Gastrocnemius medialis (tissue), 4 donors: ENCODE results near the gene HSPB7. TPM values are rescaled to one million over a fixed set of nuclear protein-coding genes. Genes with fewer than 3 reads are reported as not detected.
"Not testable (repeated sequence)": the region's sequence is repeated elsewhere in the genome, so short reads cannot be mapped to it uniquely, and the experiment has no call there.

Experiments used
- ATAC-seq, 2 donors: fragments of 150-250 bp; one replicate each; pipeline ENCODE4 v1.9.1; 2016
- DNase-seq, 2 donors: peaks; one replicate each; pipeline ENCODE4 v3.0.0-alpha.2; 2019
- H3K27ac ChIP-seq, 4 donors: fragments of 200-600 bp; sonication (generic); 1 replicate in 1 of 4; 2 replicates in 3 of 4; pipeline ENCODE4 v1.5.1; 2016 to 2018; ENCODE audit warnings: mild to moderate bottlenecking in 2 of 4, moderate library complexity in 1 of 4
- H3K27me3 ChIP-seq, 3 donors: fragments of 200-600 bp; sonication (generic) in 2 of 3; 1 replicate in 1 of 3; 2 replicates in 2 of 3; pipeline versions ENCODE4 v1.5.1 to v1.6.0; 2016 to 2019; ENCODE audit warnings: mild to moderate bottlenecking in 1 of 3, moderate library complexity in 1 of 3
- H3K36me3 ChIP-seq, 2 donors: fragments of 200-600 bp; sonication (generic) in 1 of 2; one replicate each; pipeline ENCODE4 v1.5.1; 2017 to 2018
- H3K4me1 ChIP-seq, 2 donors: fragments of 200-600 bp; sonication (generic) in 1 of 2; one replicate each; pipeline ENCODE4 v1.5.1; 2016 to 2017; ENCODE audit warnings: mild to moderate bottlenecking in 2 of 2
- H3K4me3 ChIP-seq, 4 donors: fragments of 200-600 bp; sonication (generic) in 3 of 4; 1 replicate in 1 of 4; 2 replicates in 3 of 4; pipeline ENCODE4 v1.5.1; 2016 to 2019; ENCODE audit warnings: mild to moderate bottlenecking in 2 of 4
- H3K9me3 ChIP-seq, 3 donors: fragments of 200-600 bp; sonication (generic) in 2 of 3; 1 replicate in 1 of 3; 2 replicates in 2 of 3; pipeline ENCODE4 v1.5.1; 2016 to 2019
- CTCF ChIP-seq, 5 experiments: fragments of 450-650 bp in 3 of 5; fragments of 200-600 bp in 2 of 5; sonication (generic) in 2 of 5; IDR thresholded peaks in 4 of 5; conservative IDR thresholded peaks in 1 of 5; 1 replicate in 4 of 5; 2 replicates in 1 of 5; pipeline ENCODE4 v1.5.1; 2016 to 2019; ENCODE audit warnings: antibody characterized with exemption in 5 of 5, mild to moderate bottlenecking in 3 of 5, moderate library complexity in 3 of 5
- POLR2A ChIP-seq, 2 donors: fragments of 450-650 bp; IDR thresholded peaks; one replicate each; pipeline ENCODE4 v1.6.1; 2017; ENCODE audit warnings: antibody characterized with exemption in 2 of 2, mild to moderate bottlenecking in 2 of 2, moderate library complexity in 2 of 2
- in situ Hi-C, 4 donors: fragments of 200-750 bp; cut with MboI; loops; one replicate each; pipeline versions ENCODE4 v1.15.0 to v1.8.0; 2017; ENCODE audit warnings: low sequenced_read_pairs in 4 of 4
- intact Hi-C: fragments of 100-400 bp; cut with DNase I; formaldehyde crosslinking; loops from one replicate; pipeline ENCODE4 v1.15.1; 2023; ENCODE audit warnings: low total_unique reads
- total RNA-seq, 4 donors: library from RNA; depleted of rRNA; stranded (reverse); fragments of >200 nt; gene quantifications; one replicate each; pipeline versions ENCODE4 v1.1.0 to v1.2.3, GENCODE V29; 2016

Gene HSPB7
- total RNA-seq, 4 donors from 2014 or later = 355 to 1,466 (median 716) TPM

DNA sequence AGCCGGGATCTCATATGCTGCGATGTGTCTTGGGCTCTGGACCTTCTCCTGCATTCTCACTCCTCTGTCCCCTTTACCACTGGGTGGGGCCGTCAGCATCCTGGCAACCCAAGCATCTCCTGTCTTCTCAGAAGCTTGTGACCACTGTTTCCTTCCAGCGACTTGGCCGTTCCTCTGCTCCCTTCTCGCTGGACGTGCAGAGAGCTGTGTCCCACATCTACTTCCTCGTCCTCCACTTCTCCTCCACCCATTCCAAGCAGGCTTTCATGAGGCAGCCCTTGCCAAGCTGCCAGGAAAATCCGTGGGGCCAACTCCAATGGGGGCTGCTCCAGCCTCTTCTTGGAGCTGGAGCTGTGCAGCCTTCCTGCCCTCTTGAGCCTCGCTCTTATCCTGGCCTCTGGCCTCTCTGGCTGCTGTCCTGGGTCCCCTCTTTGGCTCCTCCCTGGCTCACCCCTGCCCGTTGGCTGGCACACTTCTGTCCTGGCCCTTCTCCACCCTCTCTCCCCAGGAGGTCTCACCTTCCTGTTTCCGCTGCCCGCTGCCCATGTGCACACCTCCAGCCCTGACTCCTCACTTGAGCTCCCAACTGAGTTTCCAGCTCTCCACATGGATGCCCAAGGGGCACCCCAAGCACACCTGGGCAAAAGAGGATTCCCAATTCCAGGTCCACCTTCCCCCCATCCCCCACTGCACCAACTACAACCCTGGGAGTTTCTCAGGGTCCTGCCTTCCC lies 46.9 kb upstream of the HSPB7 start:
- intact Hi-C loops (no loop called here), in situ Hi-C loops (loop anchor here in 1 of 4 donors (25.0 kb wide), 1 partner anchor 252 kb away; the partner anchor contains the start of gene UQCRHL)
- Histone ChIP-seq H3K4me1 (peaks cover 12 to 14% of the 10 kb centered on the region in 2 donors), H3K27ac (no peak overlapping the region), H3K4me3 (no peak overlapping the region), H3K27me3 (no peaks in the 10 kb centered on the region), H3K36me3 (no peaks in the 10 kb centered on the region), H3K9me3 (no peaks in the 10 kb centered on the region)
- ATAC-seq = no peak
- no peak for DNase-seq
- TF ChIP-seq CTCF (IDR thresholded peaks at IDR 0.05 in 4 of 5, conservative IDR thresholded peaks at IDR 0.05 in 1 of 5) = no peak
- no peak for TF ChIP-seq POLR2A (IDR thresholded peaks at IDR 0.05)

DNA sequence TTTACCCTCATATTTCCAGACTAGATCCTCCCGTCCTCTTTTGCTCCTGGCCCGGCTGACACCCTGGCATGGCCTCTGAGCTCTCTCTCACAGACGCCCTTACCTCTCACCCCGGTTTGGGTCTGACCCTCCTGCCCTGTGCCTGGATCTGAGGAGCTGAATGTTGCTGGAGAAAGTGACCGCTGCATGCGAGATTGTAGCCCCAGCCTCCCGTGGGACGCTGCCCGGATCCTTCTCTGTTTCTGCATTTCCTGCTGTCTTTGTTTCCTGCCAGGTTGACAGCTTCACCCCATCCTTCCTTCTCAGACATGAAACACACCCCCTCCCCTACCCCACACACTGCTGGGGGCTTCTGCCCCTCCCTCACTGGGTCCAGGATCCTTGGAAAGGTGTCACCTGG lies 46.1 kb upstream of the HSPB7 start:
- intact Hi-C loops = no loop called here
- no peaks in the 10 kb centered on the region for H3K27me3 ChIP-seq

GRCh38 chr1:16063226-16063829 lies 45.5 kb upstream of the HSPB7 start:
- Histone ChIP-seq H3K4me1 (peaks cover 10% of the 10 kb centered on the region in 2 donors), H3K4me3 (no peak overlapping the region), H3K36me3 (no peaks in the 10 kb centered on the region), H3K27me3 (no peaks in the 10 kb centered on the region), H3K27ac (no peak overlapping the region), H3K9me3 (no peaks in the 10 kb centered on the region)
- TF ChIP-seq CTCF (IDR thresholded peaks at IDR 0.05 in 4 of 5, conservative IDR thresholded peaks at IDR 0.05 in 1 of 5) (no peak), POLR2A (IDR thresholded peaks at IDR 0.05) (no peak)
- intact Hi-C loops (no loop called here), in situ Hi-C loops (loop anchor here in 1 of 4 donors (25.0 kb wide), 1 partner anchor 251 kb away; the partner anchor contains the start of gene UQCRHL)
- ATAC-seq (no peak), DNase-seq (no peak)

More for the DNA sequence above, 46.1 kb upstream of the HSPB7 start:
- in situ Hi-C loops = loop anchor here in 1 of 4 donors (25.0 kb wide), 1 partner anchor 252 kb away; the partner anchor contains the start of gene UQCRHL
- Histone ChIP-seq H3K27ac (no peak overlapping the region), H3K36me3 (no peaks in the 10 kb centered on the region), H3K4me1 (peaks cover 12 to 14% of the 10 kb centered on the region in 2 donors), H3K4me3 (no peak overlapping the region), H3K9me3 (no peaks in the 10 kb centered on the region)
- ATAC-seq = no peak
- TF ChIP-seq CTCF (IDR thresholded peaks at IDR 0.05 in 4 of 5, conservative IDR thresholded peaks at IDR 0.05 in 1 of 5) (no peak), POLR2A (IDR thresholded peaks at IDR 0.05) (no peak)
- no peak for DNase-seq

GRCh38 chr1:16062687-16063075 lies 44.8 kb upstream of the HSPB7 start:
- ATAC-seq, H3K27ac ChIP-seq, DNase-seq, H3K4me3 ChIP-seq, H3K9me3 ChIP-seq, H3K27me3 ChIP-seq, H3K36me3 ChIP-seq, H3K4me1 ChIP-seq, intact Hi-C loops: not testable (repeated sequence)
- in situ Hi-C loops = loop anchor here in 1 of 4 donors (25.0 kb wide), 1 partner anchor 250 kb away; the partner anchor contains the start of gene UQCRHL

DNA sequence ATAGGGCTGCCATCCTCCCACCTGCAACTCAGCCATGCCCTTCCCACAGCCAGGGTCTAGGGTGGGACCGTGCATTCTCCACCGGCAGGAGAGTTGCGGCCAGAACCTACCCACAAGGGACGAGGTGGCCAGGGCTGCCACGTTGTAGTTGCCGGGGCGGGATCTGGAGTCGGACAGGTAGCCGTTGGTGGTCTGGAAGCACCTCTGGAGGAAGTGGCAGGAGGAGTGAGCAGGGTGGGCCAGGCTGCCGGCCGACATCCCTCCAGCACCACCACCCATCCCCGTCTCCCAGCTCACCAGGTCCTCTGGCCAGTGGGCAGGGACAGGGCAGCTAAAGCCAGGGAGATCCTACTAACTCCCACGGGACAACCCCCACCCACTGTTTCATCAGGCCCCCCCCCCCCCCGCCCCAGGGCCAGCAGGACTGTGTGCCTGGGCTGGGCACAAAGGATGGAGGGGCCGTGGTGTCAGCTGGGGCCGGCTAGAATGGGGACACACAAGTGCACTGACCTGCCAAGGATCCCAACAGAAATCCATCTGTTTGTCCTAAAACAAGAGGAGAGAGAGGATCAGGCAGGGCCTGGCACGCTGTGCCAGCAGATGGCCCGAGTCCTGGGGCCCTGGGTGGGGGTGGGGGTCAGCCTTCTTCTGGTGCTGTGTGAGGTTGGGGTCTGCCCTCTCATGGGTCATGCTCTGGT lies 44.3 kb upstream of the HSPB7 start:
- DNase-seq, H3K4me3 ChIP-seq, intact Hi-C loops, H3K27ac ChIP-seq, ATAC-seq, H3K36me3 ChIP-seq, H3K27me3 ChIP-seq, H3K4me1 ChIP-seq, H3K9me3 ChIP-seq: not testable (repeated sequence)
- in situ Hi-C loops = loop anchor here in 1 of 4 donors (25.0 kb wide), 1 partner anchor 250 kb away; the partner anchor contains the start of gene UQCRHL
